Ishikawa (cell line): ENCODE results near the gene TSGA10IP.

Experiments used
- CEBPB ChIP-seq: IDR thresholded peaks from 2 replicates; pipeline ENCODE4 v1.6.1; 2012
- EGR1 ChIP-seq: IDR thresholded peaks from 2 replicates; pipeline ENCODE4 v1.6.1; 2012
- NFIC ChIP-seq: IDR thresholded peaks from 2 replicates; pipeline ENCODE4 v1.6.1; 2012
- RAD21 ChIP-seq: IDR thresholded peaks from 2 replicates; pipeline ENCODE4 v1.6.1; 2012; ENCODE audit warnings: low read depth
- REST ChIP-seq: IDR thresholded peaks from 2 replicates; pipeline ENCODE4 v1.6.1; 2012; ENCODE audit warnings: low read depth, mild to moderate bottlenecking
- TCF12 ChIP-seq: IDR thresholded peaks from 2 replicates; pipeline ENCODE4 v1.6.1; 2012; ENCODE audit warnings: low read depth
- USF1 ChIP-seq: IDR thresholded peaks from 2 replicates; pipeline ENCODE4 v1.6.1; 2012
- YY1 ChIP-seq: IDR thresholded peaks from 2 replicates; pipeline ENCODE4 v1.6.1; 2012; ENCODE audit warnings: low read depth

GRCh38 chr11:65922565-65922964 is 22.7 kb upstream of the TSGA10IP start:
- TF ChIP-seq YY1 (no peak), USF1 (no peak), NFIC (no peak), EGR1 (no peak), TCF12 (no peak), CEBPB (no peak), RAD21 (no peak), REST (no peak)
